ENCODE results near the gene SIL1.
"Not testable (repeated sequence)": the region's sequence is repeated elsewhere in the genome, so short reads cannot be mapped to it uniquely, and the experiment has no call there.

Gene SIL1

DNA sequence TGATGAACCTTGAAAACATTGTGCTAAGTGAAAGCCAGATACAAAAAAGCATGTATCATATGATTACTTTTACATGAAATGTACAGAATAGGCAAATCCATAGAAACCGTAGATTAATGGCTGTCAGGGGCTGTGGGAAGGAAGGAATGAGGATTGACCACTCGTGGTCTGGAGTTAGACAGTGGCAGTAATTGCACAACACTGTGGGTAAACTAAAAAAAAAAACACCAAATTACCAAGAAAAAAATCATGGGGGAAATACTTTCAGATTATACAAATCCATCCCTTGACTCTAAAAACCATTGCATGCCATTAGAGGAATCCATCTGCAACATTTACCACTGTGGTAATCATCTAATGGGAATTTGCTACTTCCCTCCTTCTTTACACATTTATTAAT lies 140.0 kb downstream of the SIL1 start:
- TF ChIP-seq, protein P1, sequence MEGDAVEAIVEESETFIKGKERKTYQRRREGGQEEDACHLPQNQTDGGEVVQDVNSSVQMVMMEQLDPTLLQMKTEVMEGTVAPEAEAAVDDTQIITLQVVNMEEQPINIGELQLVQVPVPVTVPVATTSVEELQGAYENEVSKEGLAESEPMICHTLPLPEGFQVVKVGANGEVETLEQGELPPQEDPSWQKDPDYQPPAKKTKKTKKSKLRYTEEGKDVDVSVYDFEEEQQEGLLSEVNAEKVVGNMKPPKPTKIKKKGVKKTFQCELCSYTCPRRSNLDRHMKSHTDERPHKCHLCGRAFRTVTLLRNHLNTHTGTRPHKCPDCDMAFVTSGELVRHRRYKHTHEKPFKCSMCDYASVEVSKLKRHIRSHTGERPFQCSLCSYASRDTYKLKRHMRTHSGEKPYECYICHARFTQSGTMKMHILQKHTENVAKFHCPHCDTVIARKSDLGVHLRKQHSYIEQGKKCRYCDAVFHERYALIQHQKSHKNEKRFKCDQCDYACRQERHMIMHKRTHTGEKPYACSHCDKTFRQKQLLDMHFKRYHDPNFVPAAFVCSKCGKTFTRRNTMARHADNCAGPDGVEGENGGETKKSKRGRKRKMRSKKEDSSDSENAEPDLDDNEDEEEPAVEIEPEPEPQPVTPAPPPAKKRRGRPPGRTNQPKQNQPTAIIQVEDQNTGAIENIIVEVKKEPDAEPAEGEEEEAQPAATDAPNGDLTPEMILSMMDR (IDR thresholded peaks at IDR 0.05; ENCODE audit: borderline replicate concordance, control extremely low read depth, extremely low read depth, insufficient read depth, missing control alignments): no peak
- in situ Hi-C loops (cut with MboI; ENCODE audit: low sequenced_read_pairs, unreplicated experiment): no loop called here
- no peak for DNase-seq (ENCODE audit: low spot score)

DNA sequence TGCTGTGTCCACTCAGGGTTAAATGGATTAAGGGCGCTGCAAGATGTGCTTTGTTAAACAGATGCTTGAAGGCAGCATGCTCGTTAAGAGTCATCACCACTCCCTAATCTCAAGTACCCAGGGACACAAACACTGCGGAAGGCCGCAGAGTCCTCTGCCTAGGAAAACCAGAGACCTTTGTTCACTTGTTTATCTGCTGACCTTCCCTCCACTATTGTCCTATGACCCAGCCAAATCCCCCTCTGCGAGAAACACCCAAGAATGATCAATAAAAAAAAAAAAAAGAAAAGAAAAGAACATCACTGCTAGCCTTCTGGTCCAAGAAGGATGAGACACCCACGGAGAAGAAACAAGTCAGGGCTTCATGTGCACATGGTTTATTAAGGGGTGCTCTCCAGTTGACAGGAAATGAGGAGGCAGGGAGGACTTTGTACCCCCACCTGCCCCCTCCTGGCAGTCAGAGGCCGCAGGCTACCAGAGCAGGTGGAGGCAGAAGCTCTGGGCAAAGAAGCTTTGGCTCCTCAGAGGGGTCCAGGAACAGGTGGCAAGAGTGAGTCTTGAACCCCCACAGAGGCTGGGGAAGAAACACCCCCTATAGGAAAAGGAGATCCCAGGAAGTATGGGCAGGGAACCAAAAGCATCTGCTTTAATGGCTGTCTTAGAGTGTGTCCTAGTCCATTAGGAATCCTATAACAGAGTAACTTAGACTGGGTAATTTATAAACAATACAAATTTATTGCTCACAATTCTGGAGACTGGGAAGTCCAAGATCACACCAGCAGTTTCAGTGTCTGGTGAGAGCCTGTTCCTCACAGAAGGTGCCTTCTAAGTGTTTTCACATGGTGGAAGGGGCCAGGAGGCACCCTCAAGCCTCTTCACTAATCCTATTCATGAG lies 140.9 kb downstream of the SIL1 start:
- DNase-seq (ENCODE audit: low spot score); in situ Hi-C loops (cut with MboI; ENCODE audit: low sequenced_read_pairs, unreplicated experiment): not testable (repeated sequence)

DNA sequence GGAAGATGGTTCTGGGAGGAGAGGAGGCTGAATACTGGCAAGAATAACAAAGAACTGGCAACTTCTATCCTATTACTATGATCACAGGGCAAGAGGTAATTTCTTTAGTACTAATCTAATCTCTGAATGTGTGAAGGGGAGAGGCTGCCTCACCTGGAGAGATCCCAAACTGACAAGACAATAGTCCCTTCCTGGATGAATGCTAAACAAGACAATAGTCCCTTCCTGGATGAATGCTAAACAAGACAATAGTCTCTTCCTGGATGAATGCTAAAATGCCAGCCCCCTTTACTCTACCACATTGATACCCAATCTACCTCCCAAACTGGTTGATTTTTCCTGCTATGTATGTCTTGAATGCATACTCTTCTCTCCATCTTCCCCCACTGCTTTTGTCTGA lies 145.2 kb downstream of the SIL1 start:
- TF ChIP-seq, protein P1 (IDR thresholded peaks at IDR 0.05; ENCODE audit: borderline replicate concordance, control extremely low read depth, extremely low read depth, insufficient read depth, missing control alignments): no peak
- no peak for DNase-seq (ENCODE audit: low spot score)
- in situ Hi-C loops (cut with MboI; ENCODE audit: low sequenced_read_pairs, unreplicated experiment): no loop called here

DNA sequence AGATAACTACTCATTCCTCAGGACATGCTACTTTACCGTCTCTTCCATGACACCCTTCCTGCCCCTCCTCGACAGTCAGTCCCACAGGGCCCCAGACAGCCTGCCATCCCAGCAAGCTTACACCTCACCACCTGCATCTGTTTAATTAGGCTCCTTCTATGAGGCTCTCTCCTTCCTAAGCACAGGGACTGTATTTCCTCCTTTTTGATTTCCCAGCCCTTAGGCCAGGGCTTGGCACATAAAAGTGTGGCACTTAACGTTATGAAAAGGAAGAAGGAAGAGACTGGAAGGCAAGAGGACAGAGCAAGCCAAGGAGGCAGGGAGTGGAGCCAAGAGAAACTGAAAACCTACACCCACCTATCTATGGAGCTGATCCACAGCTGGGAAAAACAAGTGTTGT lies 146.8 kb downstream of the SIL1 start:
- in situ Hi-C loops (cut with MboI; ENCODE audit: low sequenced_read_pairs, unreplicated experiment): no loop called here
- no peak for DNase-seq (ENCODE audit: low spot score)
- TF ChIP-seq, protein P1 (IDR thresholded peaks at IDR 0.05; ENCODE audit: borderline replicate concordance, control extremely low read depth, extremely low read depth, insufficient read depth, missing control alignments): no peak

DNA sequence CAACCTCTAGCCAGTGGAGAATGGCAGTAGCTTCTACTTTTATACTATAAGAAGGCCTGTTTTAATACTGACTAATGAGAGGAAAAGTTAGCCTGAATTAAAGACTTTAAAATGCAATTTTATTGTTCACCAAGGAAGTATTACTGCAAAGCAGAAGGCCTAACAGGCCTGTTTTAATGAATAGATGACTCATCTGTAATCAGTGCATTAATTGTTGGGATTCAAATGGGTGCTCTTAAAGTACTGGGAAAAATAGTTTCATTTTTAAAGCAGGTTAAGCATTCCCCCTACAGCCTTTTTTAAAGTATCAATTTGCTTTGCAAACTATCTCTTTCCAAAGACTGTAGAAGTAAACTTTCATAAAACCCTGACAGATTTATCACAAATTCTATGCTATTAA lies 147.7 kb downstream of the SIL1 start:
- no peak for DNase-seq (ENCODE audit: low spot score)
- TF ChIP-seq, protein P1 (IDR thresholded peaks at IDR 0.05; ENCODE audit: borderline replicate concordance, control extremely low read depth, extremely low read depth, insufficient read depth, missing control alignments): no peak
- in situ Hi-C loops (cut with MboI; ENCODE audit: low sequenced_read_pairs, unreplicated experiment): no loop called here

DNA sequence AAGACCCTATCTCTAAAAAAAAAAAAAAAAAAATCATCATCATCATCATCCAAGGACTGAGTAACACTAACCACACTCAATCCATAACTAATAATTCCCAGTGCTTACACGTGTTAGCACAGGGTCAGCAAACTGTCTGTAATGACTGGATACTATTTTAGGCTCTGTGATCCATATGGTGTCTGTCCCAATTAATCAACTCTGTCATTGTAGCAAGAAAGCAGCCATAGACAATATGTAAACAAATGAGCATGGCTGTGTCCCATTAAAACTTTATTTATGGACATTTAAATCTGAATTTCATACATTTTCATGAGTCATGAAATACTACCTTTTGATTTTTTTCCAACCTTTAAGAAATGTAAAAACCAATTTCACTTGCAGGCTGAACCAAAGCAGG lies 148.4 kb downstream of the SIL1 start:
- in situ Hi-C loops (cut with MboI; ENCODE audit: low sequenced_read_pairs, unreplicated experiment): no loop called here
- DNase-seq (ENCODE audit: low spot score): no peak
- TF ChIP-seq, protein P1 (IDR thresholded peaks at IDR 0.05; ENCODE audit: borderline replicate concordance, control extremely low read depth, extremely low read depth, insufficient read depth, missing control alignments): no peak

DNA sequence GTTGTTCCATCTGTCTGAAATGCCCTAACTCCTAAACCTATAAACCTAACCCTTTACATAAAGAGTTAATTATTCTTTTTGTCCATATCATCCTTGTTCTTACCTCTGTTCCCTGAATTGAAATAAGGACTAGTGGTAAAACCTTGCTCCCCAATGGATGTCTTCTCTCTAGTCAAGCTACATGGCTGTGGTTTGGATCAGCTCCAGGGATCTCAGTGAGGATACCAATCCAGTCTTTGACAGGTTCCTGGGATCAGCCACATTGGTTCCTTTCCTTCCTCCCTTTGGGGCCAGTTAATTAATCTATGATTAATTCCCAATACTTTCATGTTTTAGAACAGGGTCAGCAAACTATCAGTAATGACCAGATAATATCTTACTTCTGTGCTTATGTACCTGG lies 151.6 kb downstream of the SIL1 start:
- TF ChIP-seq, protein P1 (IDR thresholded peaks at IDR 0.05; ENCODE audit: borderline replicate concordance, control extremely low read depth, extremely low read depth, insufficient read depth, missing control alignments): no peak
- DNase-seq (ENCODE audit: low spot score): no peak
- in situ Hi-C loops (cut with MboI; ENCODE audit: low sequenced_read_pairs, unreplicated experiment): no loop called here
